HG02759 (cell line): ENCODE data around the gene TMEM242.
A peak's percentile ranks its signal among the peaks of the same experiment; 100 is the strongest.
"Not testable (repeated sequence)": the region's sequence is repeated elsewhere in the genome, so short reads cannot be mapped to it uniquely, and the experiment has no call there.

Source experiments
- ATAC-seq: cut with Tn5 transposase; IDR thresholded peaks from one replicate; pipeline ENCODE4 v1.9.1; 2021; ENCODE audit warnings: mild to moderate bottlenecking, moderate library complexity; ENCODE audit not compliant: unreplicated experiment

Gene TMEM242

DNA sequence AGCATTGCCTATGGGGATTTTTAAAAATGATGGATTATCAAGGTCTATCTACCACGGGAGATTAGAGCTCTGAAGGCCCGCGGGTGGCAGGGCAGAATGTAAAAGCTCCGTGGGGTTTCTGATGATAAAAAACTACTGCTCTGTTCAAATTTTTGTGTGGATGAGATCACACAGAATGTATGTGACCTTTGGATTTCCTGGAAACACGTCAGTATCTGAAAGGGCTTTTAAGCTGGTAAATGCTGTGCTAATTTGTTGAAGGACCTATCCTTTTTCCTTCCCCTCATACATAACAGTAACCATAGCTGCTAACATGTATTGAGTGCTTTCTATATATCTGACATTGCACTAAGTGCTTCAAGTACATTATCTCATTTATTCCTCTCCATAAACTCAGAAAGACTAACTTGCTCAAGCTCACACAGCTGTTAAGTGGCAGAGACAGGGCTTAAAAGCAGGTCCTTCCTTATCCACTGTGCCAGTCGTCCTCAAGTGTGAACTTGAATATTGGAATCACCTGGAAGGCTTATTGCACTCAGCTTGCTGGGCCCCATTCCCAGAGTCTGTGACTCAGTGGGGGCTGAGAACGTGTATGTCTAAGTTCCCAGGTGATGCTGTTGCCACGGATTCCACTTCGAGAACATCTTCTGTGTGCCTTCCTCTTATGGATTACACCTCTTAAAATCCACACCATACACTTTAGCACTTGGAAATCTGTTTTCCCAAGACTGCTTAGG is 1.9 kb upstream of the TMEM242 start:
- ATAC-seq = no peak

DNA sequence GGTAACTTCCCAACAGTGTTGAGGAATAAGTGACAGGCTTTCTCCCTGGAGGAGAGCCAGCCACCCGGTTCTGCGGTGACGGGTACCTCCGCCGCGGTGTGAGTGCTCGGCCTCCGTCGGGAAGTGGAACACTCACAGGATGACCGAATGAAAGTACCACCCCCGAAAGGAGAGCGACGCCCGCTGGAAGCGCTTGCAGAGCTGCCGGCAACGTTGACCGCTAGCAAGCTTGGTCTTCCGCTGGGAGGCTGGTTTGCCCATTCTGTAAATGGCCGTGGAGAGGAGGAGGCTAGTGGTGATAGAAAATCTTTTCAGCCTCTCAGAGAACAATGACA is 614 bp upstream of the TMEM242 start:
- peak; percentile 36 for ATAC-seq

DNA sequence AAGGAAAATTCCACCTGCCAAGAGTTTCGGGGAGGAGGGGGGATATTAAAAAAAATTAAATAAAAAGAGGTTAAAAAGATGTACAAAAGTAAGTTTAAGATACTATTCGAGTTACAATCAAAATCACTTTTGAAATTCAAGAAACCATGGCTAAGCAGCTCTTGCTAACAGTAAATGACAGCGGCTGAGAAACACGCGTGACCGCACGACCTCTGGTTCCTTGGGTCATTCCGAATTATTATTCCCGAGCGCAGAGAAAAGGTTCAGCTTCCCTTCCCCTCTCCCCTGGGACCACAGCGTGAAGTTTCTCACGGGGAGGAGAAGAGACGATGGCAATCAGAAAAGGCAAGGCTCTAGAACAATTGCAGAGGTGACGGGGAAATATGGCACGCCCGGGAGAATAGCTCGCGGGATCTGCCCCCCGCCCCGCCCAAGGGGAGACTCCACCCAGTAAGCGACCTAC is 496 bp downstream of the TMEM242 start:
- ATAC-seq = no peak

DNA sequence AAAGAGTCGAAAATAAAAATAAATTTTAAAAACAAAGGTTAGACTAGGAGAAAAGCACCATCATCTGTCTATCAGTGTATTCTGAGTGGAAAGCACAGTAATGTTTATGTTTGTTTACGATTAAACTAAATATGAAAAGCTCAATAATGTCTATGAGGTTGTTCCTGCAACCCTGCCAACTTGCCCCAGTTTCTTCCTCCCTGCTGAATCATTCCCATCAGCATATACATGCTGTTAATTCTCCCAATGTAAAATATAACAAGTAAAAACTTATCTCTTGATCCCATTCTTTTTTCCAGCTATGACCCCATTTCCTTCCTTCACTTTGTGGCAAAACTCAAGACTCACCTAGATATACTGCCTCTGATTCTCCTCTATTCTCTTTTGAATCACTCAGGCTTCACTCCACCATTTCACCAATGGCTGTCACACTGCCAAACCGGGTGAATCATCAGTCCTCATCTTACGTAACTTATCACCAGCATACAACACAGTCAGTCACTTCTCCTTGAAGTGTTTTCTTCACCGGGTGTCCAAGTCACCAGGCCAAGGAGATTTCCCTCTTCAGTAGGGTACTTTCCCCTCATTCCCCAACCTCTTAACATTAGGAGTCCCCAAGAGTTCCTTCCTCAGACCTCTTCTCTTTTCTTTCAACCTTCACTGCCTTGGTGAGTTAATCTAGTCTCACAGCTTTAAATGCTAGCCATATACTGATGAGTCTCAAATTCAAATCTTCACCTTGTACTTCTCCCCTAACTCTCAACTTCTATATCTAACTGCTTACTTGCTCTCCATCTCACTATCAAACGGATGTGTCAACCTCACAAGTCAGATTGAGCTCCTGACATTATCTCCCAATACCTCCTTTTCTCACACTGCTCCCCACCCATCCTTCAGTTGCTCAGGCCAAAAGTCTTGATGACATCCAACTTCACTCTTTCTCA is 6.2 kb downstream of the TMEM242 start:
- no peak for ATAC-seq

DNA sequence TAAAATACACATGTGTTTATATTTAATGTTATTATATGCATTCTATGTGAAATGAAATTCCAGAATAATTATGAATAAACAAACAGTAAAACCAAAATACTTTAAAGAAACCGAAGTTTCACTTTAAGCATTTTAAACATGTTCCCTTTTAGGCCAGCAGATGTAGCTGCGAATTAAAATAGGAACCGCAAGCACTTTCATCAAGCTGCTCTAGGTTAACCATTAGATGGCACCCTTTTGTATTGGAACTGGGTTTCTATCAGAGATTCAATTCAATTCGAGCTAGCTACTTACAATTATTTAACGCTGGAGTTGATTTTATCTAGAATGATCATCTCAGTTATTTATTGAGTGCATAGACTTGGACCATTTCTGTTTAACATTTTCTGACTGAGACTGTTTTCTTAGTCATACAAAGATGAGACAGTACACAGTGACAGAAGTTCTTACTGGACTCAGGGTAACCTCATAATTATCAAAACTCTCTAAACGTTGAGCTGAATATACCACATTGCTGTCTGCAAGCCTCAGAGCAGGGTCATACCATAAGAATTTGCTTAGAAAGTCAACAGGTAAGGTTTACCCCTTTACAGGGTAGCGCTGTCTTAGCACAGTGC is 8.5 kb downstream of the TMEM242 start:
- ATAC-seq = peak; percentile 76

DNA sequence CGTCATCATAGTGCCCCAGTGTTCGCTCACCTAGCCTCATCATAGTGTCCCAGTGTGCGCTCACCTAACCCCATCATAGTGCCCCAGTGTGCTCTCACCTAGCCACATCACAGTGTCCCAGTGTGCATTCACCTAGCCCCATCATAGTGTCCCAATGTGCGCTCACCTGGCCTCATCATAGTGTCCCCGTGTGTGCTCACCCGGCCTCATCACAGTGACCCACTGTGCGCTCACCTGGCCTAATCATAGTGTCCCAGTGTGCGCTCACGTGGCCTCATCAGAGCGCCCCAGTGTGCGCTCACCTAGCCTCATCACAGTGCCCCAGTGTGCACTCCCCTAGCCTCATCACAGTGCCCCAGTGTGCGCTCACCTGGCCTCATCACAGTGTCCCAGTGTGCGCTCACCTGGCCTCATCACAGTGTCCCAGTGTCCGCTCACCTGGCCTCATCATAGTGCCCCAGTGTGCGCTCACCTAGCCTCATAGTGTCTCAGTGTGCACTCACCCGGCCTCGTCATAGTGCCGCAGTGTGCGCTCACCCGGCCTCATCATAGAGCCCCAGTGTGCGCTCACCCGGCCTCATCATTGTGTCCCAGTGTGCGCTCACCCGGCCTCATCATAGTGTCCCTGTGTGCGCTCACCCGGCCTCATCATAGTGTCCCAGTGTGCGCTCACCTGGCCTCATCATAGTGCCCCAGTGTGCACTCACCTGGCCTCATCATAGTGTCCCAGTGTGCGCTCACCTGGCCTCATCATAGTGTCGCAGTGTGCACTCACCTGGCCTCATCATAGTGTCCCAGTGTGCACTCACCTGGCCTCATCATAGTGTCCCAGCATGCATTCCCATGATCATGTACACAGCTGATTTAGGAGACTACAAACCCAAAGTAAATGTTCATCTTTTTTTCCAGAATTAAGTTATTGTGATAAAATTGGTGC is 9.5 kb downstream of the TMEM242 start:
- ATAC-seq = no peak

DNA sequence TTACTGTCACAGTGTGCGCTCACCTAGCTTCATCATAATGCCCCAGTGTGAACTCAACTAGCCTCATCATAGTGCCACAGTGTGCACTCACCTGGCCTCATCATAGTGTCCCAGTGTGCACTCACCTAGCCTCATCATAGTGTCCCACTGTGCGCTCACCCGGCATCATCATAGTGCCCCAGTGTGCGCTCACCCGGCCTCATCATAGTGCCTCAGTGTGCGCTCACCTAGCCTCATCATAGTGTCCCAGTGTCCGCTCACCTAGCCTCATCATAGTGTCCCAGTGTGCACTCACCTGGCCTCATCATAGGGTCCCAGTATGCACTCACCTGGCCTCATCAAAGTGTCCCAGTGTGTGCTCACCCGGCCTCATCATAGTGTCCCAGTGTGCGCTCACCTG is 10.6 kb downstream of the TMEM242 start:
- ATAC-seq = no peak

DNA sequence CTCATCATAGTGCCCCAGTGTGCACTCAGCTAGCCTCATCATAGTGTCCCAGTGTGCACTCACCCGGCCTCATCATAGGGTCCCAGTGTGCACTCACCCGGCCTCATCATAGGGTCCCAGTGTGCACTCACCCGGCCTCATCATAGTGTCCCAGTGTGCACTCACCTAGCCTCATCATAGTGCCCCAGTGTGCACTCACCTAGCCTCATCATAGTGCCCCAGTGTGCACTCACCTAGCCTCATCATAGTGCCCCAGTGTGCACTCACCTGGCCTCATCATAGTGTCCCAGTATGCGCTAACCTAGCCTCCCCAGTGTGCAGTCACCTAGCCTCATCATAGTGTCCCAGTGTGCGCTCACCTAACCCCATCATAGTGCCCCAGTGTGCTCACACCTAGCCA is 12.6 kb downstream of the TMEM242 start:
- ATAC-seq = not testable (repeated sequence)

DNA sequence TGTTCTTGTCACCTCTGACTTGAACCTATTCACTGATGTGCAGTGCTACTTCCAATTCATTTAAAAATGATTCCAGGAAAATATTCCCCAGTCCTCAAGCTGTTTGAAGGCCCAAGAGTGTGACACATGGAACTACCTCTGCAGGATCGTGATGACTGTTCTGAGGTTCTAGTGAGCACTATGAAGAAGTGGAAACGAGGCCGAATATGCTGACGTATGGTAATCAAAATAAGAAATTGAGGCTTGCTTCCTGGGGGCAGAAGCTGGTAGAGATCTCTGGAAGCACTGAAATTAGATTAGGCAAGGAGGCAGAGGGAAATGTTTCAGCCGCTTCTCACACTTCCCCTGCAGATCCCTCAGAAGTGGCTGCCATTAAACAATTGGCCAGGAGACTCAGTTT is 15.7 kb downstream of the TMEM242 start:
- no peak for ATAC-seq

DNA sequence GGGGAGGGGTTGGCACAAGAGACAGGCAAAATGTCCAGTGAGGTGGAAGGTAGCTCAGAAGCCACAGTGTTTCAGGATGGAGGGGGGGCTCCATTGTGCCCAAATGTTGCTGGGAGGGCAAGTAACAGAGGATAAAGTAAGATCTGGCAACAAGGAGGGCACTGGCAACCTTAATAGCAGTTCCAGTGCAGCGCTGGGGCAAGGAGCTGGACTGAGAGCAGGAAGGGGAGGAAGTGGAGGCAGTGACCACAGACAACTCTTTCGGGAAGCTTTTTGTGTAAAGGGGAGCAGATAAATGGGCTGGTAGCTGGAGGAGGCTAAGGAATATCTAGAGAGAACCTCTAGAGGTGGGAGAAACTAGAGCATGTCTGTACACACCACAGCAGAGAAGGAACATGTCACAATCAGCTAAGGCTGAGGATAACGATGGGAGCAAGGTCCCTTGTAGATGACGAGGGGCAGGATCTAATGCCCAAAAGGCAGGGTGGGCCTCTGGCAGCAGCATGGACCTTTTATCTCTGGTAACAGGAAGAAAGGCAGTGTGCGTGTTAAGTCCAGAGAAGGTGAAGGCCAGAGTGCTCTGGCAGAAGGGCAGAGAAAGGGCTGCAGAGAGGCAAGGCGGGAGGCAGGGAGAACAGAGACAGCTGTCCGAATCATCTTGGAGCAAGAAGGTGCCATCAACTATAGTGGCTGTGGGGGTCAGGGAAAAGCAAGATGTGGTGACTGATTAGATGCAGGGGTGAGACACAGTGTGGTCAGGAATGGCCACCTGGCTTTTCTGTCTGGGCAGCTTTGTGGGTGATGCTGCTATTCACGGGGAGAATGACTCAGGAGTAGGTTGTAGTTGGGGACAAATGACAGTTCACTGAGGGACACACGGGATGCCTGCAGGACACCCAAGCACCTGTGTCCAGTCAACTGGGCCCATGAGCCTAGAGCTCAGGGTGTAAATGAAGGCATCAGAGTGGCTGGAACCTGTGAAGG is 17.4 kb downstream of the TMEM242 start:
- ATAC-seq = no peak

DNA sequence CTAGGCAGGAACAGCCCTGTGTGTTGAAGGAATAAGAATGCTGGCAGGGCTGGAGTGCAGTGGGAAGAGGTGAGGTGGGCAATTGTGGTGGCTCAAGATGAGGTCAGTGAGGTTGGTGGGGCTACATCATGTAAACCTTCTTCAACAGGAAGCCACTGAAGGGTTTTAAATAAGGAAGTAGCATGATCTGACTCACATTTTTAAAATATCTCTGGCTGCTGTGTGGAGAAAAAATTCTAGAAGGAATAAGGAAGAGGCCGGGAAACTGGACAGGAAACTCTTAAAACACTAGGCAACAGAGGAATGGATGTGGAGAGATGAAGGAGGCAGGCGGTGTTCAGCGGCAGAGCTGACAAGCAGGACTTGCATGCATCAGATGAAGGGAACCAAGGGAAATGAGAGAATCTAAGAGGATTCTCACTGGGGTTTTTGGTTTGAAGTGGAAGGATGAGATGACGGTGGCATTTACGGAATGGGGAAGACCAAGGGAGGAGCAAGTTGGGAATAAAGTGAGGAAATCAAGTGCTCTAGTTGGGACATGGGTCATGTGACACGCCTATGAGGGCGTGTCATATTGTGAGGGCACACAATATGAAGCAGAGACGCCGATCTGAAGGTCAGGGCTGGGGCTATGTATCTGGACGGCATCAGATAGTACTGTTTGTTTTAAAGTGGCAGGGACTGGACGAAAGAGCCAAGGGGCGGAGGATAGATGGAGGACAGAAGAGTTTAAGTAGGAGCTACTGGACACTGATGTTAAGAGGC is 18.2 kb downstream of the TMEM242 start:
- no peak for ATAC-seq

DNA sequence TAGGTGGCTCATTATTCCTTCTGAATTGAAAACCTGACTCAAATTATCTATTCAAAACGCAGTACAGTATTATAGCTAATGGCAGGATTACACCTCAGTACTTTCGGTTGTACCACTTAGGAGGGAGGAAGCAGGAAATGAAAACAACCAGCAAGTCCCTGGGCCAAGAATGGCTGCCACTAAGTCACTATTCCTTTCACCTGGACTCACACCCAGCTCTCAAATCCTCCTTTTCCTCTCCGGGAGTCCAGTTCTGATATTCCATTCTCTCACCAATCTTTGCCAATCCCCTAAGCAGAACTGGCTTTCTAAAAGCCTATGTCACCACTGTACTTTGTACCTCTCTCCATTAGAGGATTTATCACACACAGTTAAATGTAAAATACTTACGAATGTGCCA is 20.6 kb downstream of the TMEM242 start:
- no peak for ATAC-seq

DNA sequence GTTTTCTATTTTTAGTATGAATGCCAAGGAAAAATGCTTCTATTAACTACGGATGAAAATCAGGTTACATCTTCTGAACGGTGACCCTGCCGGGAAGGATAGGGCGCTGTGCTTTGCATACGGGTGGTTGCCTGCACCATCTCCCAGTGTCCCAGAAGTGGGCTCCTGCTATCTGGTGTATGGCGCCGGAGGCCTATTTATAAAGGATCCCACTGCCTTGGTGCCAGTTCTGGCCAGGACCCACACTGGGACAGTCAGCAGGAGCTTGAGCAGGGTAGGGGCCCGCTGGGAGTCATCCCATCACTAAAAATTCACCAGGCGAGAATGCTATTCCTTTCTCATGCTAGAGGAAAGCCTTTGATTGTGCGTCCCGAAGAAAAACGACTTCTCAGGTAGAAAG is 22.9 kb downstream of the TMEM242 start:
- ATAC-seq = no peak

DNA sequence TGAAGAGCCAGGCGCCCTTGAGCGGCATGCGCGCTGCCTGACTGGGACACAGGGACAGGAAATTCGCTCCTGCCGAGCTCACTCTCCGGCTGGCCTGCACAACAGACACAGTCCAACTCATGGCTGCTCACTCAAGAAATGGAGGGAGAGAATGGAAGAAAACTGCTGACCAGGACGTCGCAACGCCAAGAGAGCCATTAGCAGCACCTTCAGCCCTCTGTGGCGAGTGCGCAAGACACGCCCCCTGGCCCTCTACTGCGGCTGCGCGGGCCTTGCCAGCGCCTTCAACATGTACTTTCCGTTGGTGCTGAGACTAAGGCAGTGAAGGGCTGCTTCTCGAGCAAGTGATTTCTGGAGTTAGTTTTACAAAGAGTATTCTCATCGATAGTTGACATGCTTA is 23.3 kb downstream of the TMEM242 start:
- no peak for ATAC-seq

DNA sequence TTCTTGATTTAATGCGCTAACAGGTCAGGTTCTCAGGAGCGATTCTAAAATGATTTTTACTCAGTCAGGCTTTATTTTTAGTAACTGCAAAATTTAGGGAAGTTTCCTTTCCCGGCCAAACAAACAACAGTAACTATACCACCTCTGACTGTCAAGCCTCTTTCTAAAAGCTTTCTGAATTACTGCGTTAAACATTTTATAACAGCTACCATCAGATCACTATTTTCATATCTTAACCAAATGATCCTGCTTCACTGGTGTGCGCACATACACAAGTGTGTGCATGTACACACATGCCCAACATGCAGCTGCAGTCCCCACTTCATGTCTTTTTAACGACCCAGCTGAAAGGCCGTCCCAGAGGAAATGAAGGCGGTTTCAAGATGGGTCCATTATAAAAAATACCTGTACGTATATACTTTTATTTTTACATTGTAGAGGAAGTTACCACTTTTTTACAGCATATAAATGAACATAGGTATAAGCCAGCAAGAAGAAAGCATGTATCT is 25.0 kb downstream of the TMEM242 start:
- ATAC-seq = no peak

DNA sequence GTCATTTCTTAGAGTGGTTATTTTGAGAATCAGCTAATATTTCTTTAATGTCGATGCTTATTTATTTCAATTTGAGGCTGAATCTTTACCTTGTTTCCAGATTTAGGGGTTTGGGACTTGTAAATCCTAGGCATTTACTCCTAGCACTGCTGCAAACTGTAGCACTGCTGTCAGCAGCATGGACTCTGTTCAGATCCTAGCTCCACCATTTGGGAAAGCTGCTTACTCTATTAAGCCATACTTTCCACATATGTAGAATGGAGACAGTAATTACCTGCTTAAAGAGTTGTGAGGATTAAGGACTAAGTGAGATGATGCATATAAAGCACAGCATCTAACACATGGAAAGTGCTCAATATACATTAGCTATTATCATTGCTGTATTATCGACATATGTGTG is 28.7 kb downstream of the TMEM242 start:
- no peak for ATAC-seq

DNA sequence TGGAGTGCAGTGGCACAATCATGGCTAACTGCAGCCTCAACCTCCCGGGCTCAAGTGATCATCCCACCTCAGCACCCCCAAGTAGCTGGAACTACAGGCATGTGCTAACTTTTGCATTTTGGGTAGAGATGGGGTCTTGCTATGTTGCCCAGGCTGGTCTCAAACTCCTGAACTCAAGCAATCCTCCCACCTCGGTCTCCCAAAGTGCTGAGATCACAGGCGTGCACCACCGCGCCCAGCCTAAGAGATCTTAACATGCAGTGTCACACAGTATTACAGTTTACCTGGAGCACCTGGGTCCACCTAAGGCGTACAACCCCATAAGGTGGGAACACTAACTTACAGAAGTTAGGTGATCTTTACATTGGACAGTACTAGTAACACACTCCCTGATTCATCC is 29.5 kb downstream of the TMEM242 start:
- no peak for ATAC-seq

DNA sequence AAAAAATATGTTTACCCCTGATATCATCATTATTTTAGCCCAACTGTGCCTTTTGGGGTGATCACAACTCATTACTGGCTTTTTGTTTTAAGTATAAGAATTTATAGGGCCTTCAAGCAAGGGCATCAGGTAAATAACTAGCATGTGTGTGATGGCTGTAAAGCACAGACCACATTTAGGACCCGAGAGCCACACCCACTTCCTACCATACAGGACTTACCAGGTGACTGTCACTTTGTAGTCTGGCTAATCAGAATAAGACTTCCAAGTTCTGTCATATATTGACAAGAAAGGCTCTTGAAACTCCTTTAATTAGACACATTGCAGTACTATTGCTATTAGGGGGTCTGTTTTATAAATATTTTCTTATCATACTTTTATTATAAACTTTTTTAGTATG is 31.1 kb downstream of the TMEM242 start:
- no peak for ATAC-seq

DNA sequence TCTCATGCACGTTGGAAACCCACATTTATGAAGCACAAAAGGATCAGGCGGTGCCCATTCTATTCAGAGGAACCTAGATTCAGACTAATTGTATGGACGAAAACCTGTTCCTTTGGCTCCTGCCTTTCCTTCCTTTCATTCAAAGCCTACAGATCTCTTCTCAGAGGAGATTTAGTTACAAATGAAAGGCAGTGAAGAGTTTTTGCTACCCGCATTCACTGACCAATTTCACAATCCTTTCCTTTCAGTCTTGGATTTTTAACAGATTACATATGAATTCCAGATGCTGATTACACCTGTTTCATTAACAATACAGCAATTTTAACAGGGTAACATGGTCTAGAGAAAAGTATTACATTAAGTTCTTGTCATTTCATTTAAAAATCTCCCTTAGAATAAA is 32.0 kb downstream of the TMEM242 start:
- ATAC-seq = no peak
